ENCODE data around the gene ZNF514.
"Not testable (repeated sequence)": the region's sequence is repeated elsewhere in the genome, so short reads cannot be mapped to it uniquely, and the experiment has no call there.

The ZNF514 gene

GRCh38 chr2:95106081-95106480 lies 53.6 kb downstream of the ZNF514 start:
- DNase-seq: no peak
- no peak for TF ChIP-seq POLR2A (IDR thresholded peaks at IDR 0.05; ENCODE audit: low read length)
- TF ChIP-seq GATA1 (IDR thresholded peaks at IDR 0.05; ENCODE audit: low read depth, low read length): no peak

- no peak for DNase-seq
- TF ChIP-seq GATA1 (IDR thresholded peaks at IDR 0.05; ENCODE audit: low read depth, low read length): no peak
- no peak for TF ChIP-seq POLR2A (IDR thresholded peaks at IDR 0.05; ENCODE audit: low read length)
These were observed 55.0 kb downstream of the ZNF514 start for GRCh38 chr2:95104606-95105005.

- TF ChIP-seq POLR2A (IDR thresholded peaks at IDR 0.05; ENCODE audit: low read length) (no peak), GATA1 (IDR thresholded peaks at IDR 0.05; ENCODE audit: low read depth, low read length) (no peak)
- DNase-seq: no peak
These were observed 59.7 kb downstream of the ZNF514 start for GRCh38 chr2:95099910-95100309.

GRCh38 chr2:95098273-95098672 lies 61.4 kb downstream of the ZNF514 start:
- not testable (repeated sequence) for DNase-seq
